Peyer's patch (tissue), 4 donors: ENCODE data around the gene CCDC117.

Experiments used
- POLR2A ChIP-seq, 2 donors: fragments of 450-650 bp; IDR thresholded peaks; one replicate each; pipeline ENCODE4 v1.5.1; 2017; ENCODE audit warnings: antibody characterized with exemption in 2 of 2, mild to moderate bottlenecking in 2 of 2, moderate library complexity in 2 of 2
- TF ChIP-seq, protein P1 (sequence below), 6 experiments: fragments of 450-650 bp in 4 of 6; fragments of 200-600 bp in 2 of 6; sonication (generic) in 1 of 6; IDR thresholded peaks; one replicate each; pipeline ENCODE4 v1.5.1; 2017 to 2019; ENCODE audit warnings: antibody characterized with exemption in 6 of 6, mild to moderate bottlenecking in 3 of 6, moderate library complexity in 1 of 6

DNA sequence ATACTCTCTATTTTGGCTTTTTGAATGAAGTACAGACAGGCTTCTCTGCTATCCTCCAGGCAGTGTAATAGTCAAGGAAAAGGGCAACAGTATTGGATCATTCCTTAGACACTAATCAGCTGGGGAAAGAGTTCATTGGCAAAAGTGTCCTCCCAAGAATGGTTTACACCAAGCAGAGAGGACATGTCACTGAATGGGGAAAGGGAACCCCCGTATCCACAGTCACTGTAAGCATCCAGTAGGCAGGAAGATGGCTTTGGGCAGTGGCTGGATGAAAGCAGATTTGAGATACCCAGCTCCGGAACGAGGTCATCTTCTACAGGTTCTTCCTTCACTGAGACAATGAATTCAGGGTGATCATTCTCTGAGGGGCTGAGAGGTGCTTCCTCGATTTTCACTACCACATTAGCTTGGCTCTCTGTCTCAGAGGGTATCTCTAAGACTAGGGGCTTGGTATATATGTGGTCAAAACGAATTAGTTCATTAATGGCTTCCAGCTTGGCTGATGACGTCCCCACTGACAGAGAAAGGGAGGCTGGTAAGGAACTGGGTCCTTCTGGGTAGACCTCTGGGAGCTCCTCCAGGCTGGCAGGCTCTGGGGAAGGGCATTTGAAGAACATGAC lies 22.7 kb downstream of the CCDC117 start:
- no peak for TF ChIP-seq POLR2A (IDR thresholded peaks at IDR 0.05)
- TF ChIP-seq, protein P1, sequence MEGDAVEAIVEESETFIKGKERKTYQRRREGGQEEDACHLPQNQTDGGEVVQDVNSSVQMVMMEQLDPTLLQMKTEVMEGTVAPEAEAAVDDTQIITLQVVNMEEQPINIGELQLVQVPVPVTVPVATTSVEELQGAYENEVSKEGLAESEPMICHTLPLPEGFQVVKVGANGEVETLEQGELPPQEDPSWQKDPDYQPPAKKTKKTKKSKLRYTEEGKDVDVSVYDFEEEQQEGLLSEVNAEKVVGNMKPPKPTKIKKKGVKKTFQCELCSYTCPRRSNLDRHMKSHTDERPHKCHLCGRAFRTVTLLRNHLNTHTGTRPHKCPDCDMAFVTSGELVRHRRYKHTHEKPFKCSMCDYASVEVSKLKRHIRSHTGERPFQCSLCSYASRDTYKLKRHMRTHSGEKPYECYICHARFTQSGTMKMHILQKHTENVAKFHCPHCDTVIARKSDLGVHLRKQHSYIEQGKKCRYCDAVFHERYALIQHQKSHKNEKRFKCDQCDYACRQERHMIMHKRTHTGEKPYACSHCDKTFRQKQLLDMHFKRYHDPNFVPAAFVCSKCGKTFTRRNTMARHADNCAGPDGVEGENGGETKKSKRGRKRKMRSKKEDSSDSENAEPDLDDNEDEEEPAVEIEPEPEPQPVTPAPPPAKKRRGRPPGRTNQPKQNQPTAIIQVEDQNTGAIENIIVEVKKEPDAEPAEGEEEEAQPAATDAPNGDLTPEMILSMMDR (IDR thresholded peaks at IDR 0.05), result no peak
